ENCODE results near the gene PHLDA1. TPM values are rescaled to one million over a fixed set of nuclear protein-coding genes. Genes with fewer than 3 reads are reported as not detected.

PHLDA1 gene
- total RNA-seq, 1 donor from 2014 or later = 12.1 TPM

GRCh38 chr12:76064904-76065303, 33.3 kb upstream of the PHLDA1 start:
- Mint-ChIP-seq H3K27me3 (ENCODE audit: low read depth) (no peaks in the 10 kb centered on the region), H3K4me3 (ENCODE audit: unreplicated experiment) (no peak overlapping the region), H3K36me3 (ENCODE audit: low read depth) (peaks cover 32% of the 10 kb centered on the region), H3K4me1 (ENCODE audit: low read depth) (peaks cover 36% of the 10 kb centered on the region), H3K9me3 (ENCODE audit: low read depth) (peaks cover 19% of the 10 kb centered on the region), H3K27ac (ENCODE audit: unreplicated experiment) (no peak overlapping the region)
- DNase-seq (ENCODE audit: low spot score) = no peak
- TF ChIP-seq CTCF (IDR thresholded peaks at IDR 0.05) = no peak

GRCh38 chr12:76060111-76060510, 28.5 kb upstream of the PHLDA1 start:
- peaks cover 44% of the 10 kb centered on the region for H3K36me3 Mint-ChIP-seq (ENCODE audit: low read depth)
- H3K9me3 Mint-ChIP-seq (ENCODE audit: low read depth) = peaks cover 11% of the 10 kb centered on the region
- H3K4me3 Mint-ChIP-seq (ENCODE audit: unreplicated experiment) = no peak overlapping the region
- no peak for TF ChIP-seq CTCF (IDR thresholded peaks at IDR 0.05)
- H3K27me3 Mint-ChIP-seq (ENCODE audit: low read depth) = no peaks in the 10 kb centered on the region
- H3K27ac Mint-ChIP-seq (ENCODE audit: unreplicated experiment) = no peak overlapping the region
- DNase-seq (ENCODE audit: low spot score) = no peak
- H3K4me1 Mint-ChIP-seq (ENCODE audit: low read depth) = peaks cover 30% of the 10 kb centered on the region

- H3K9me3 Mint-ChIP-seq (ENCODE audit: low read depth) = no peaks in the 10 kb centered on the region
- H3K27ac Mint-ChIP-seq (ENCODE audit: unreplicated experiment) = peak overlapping the region; percentile 10
- peaks cover 22% of the 10 kb centered on the region for H3K4me1 Mint-ChIP-seq (ENCODE audit: low read depth)
- H3K27me3 Mint-ChIP-seq (ENCODE audit: low read depth) = no peaks in the 10 kb centered on the region
- H3K36me3 Mint-ChIP-seq (ENCODE audit: low read depth) = peaks cover 35% of the 10 kb centered on the region
- TF ChIP-seq CTCF (IDR thresholded peaks at IDR 0.05) = no peak
- DNase-seq (ENCODE audit: low spot score) = no peak
- H3K4me3 Mint-ChIP-seq (ENCODE audit: unreplicated experiment) = no peak overlapping the region
Measured at GRCh38 chr12:76057326-76057725, 25.8 kb upstream of the PHLDA1 start.

- peaks cover 16% of the 10 kb centered on the region for H3K4me1 Mint-ChIP-seq (ENCODE audit: low read depth)
- peaks cover 43% of the 10 kb centered on the region for H3K36me3 Mint-ChIP-seq (ENCODE audit: low read depth)
Measured at GRCh38 chr12:76055393-76055792, 23.8 kb upstream of the PHLDA1 start.

GRCh38 chr12:76049575-76050251, 18.1 kb upstream of the PHLDA1 start:
- peaks cover 33% of the 10 kb centered on the region for H3K36me3 Mint-ChIP-seq (ENCODE audit: low read depth)
- no peak for TF ChIP-seq CTCF (IDR thresholded peaks at IDR 0.05)

More at GRCh38 chr12:76055393-76055792, 23.8 kb upstream of the PHLDA1 start:
- DNase-seq (ENCODE audit: low spot score) = no peak
- H3K9me3 Mint-ChIP-seq (ENCODE audit: low read depth) = no peaks in the 10 kb centered on the region
- H3K4me3 Mint-ChIP-seq (ENCODE audit: unreplicated experiment) = no peak overlapping the region
- H3K27me3 Mint-ChIP-seq (ENCODE audit: low read depth) = no peaks in the 10 kb centered on the region
- TF ChIP-seq CTCF (IDR thresholded peaks at IDR 0.05) = no peak
- H3K27ac Mint-ChIP-seq (ENCODE audit: unreplicated experiment) = no peak overlapping the region

More at GRCh38 chr12:76049575-76050251, 18.1 kb upstream of the PHLDA1 start:
- Mint-ChIP-seq H3K27ac (ENCODE audit: unreplicated experiment) (peak overlapping the region; percentile 32), H3K9me3 (ENCODE audit: low read depth) (no peaks in the 10 kb centered on the region), H3K4me3 (ENCODE audit: unreplicated experiment) (no peak overlapping the region), H3K27me3 (ENCODE audit: low read depth) (no peaks in the 10 kb centered on the region), H3K4me1 (ENCODE audit: low read depth) (peaks cover 8% of the 10 kb centered on the region)
- DNase-seq (ENCODE audit: low spot score) = no peak
